Mesenchymal stem cell (in vitro differentiated cells and primary cell): ENCODE data around the gene CIRBP.
"Not testable (repeated sequence)": the region's sequence is repeated elsewhere in the genome, so short reads cannot be mapped to it uniquely, and the experiment has no call there.

ENCODE experiments used
- DNase-seq: peaks from one replicate; pipeline ENCODE4 v3.0.0-alpha.2; 2013
- H2AFZ ChIP-seq: one replicate; pipeline ENCODE4 v1.6.1; 2013; ENCODE audit warnings: low read depth, mild to moderate bottlenecking, control low read depth, inconsistent platforms, low read length, moderate library complexity
- H2AK5ac ChIP-seq: 2 replicates; pipeline ENCODE4 v1.6.1; 2013; ENCODE audit warnings: low read length, moderate library complexity, mild to moderate bottlenecking, inconsistent platforms; ENCODE audit not compliant: severe bottlenecking
- H2BK120ac ChIP-seq: one replicate; pipeline ENCODE4 v1.6.1; 2013; ENCODE audit warnings: low read depth, mild to moderate bottlenecking, inconsistent platforms, low read length, moderate library complexity
- H2BK12ac ChIP-seq, 2 experiments: one replicate each; pipeline ENCODE4 v1.6.1; 2013; ENCODE audit warnings: inconsistent platforms in 2 of 2, low read length in 2 of 2, mild to moderate bottlenecking in 2 of 2, moderate library complexity in 2 of 2, control low read depth in 1 of 2
- H2BK15ac ChIP-seq: one replicate; pipeline ENCODE4 v1.6.1; 2013; ENCODE audit warnings: mild to moderate bottlenecking, low read depth, inconsistent platforms; ENCODE audit not compliant: poor library complexity, severe bottlenecking
- H2BK5ac ChIP-seq: 2 replicates; pipeline ENCODE4 v1.6.1; 2013; ENCODE audit warnings: low read depth, mild to moderate bottlenecking, low read length, control low read depth, inconsistent platforms; ENCODE audit not compliant: poor library complexity, severe bottlenecking
- H3K14ac ChIP-seq, 2 experiments: one replicate each; pipeline ENCODE4 v1.6.1; 2013; ENCODE audit warnings: inconsistent platforms in 2 of 2, low read length in 2 of 2, control low read depth in 1 of 2, mild to moderate bottlenecking in 1 of 2, moderate library complexity in 1 of 2
- H3K18ac ChIP-seq, 2 experiments: one replicate each; pipeline ENCODE4 v1.6.1; 2013; ENCODE audit warnings: inconsistent platforms in 2 of 2, low read length in 2 of 2, control low read depth in 1 of 2, low read depth in 1 of 2, mild to moderate bottlenecking in 1 of 2
- H3K23ac ChIP-seq, 2 experiments: one replicate each; pipeline ENCODE4 v1.6.1; 2013; ENCODE audit warnings: inconsistent platforms in 2 of 2, low read length in 2 of 2, mild to moderate bottlenecking in 2 of 2, moderate library complexity in 2 of 2, control low read depth in 1 of 2
- H3K27ac ChIP-seq: 2 replicates; pipeline ENCODE4 v1.5.1; 2013; ENCODE audit warnings: mild to moderate bottlenecking, moderate library complexity, low read length, control low read depth, inconsistent platforms; ENCODE audit not compliant: poor library complexity, severe bottlenecking
- H3K27me3 ChIP-seq, 2 experiments: 2 replicates each; pipeline versions ENCODE4 v1.6.1 to v1.7.0; 2013; ENCODE audit warnings: low read length in 2 of 2, mild to moderate bottlenecking in 2 of 2, moderate library complexity in 2 of 2, control low read depth in 1 of 2, inconsistent platforms in 1 of 2; ENCODE audit not compliant: control insufficient read depth in 1 of 2, insufficient read depth in 1 of 2
- H3K36me3 ChIP-seq, 2 experiments: 2 replicates each; pipeline versions ENCODE4 v1.6.1 to v1.7.0; 2013; ENCODE audit warnings: low read length in 2 of 2, control low read depth in 1 of 2, inconsistent platforms in 1 of 2, low read depth in 1 of 2, mild to moderate bottlenecking in 1 of 2; ENCODE audit not compliant: insufficient read depth in 2 of 2, control insufficient read depth in 1 of 2
- H3K4ac ChIP-seq, 2 experiments: one replicate each; pipeline ENCODE4 v1.6.1; 2013; ENCODE audit warnings: inconsistent platforms in 2 of 2, low read length in 2 of 2, mild to moderate bottlenecking in 2 of 2, moderate library complexity in 2 of 2, control low read depth in 1 of 2, low read depth in 1 of 2
- H3K4me1 ChIP-seq: 2 replicates; pipeline ENCODE4 v1.6.1; 2013; ENCODE audit warnings: low read depth, low read length, control low read depth; ENCODE audit not compliant: control insufficient read depth, insufficient read depth
- H3K4me2 ChIP-seq: 2 replicates; pipeline ENCODE4 v1.6.1; 2013; ENCODE audit warnings: low read length, mild to moderate bottlenecking, inconsistent platforms; ENCODE audit not compliant: poor library complexity, severe bottlenecking
- H3K4me3 ChIP-seq, 2 experiments: 2 replicates each; pipeline versions ENCODE4 v1.5.1 to v1.7.0; 2013; ENCODE audit warnings: low read length in 2 of 2, mild to moderate bottlenecking in 2 of 2, control low read depth in 1 of 2, low read depth in 1 of 2; ENCODE audit not compliant: insufficient read depth in 1 of 2
- H3K79me1 ChIP-seq: replicated peaks from 2 replicates; pipeline ENCODE4 v1.6.1; 2013; ENCODE audit warnings: mild to moderate bottlenecking, control low read depth, low read length, inconsistent platforms; ENCODE audit not compliant: poor library complexity, severe bottlenecking
- H3K9ac ChIP-seq: 2 replicates; pipeline ENCODE4 v1.7.0; 2013; ENCODE audit warnings: mild to moderate bottlenecking, low read length, moderate library complexity
- H3K9me3 ChIP-seq: 2 replicates; pipeline ENCODE4 v1.7.0; 2013; ENCODE audit warnings: mild to moderate bottlenecking, low read length; ENCODE audit not compliant: control insufficient read depth
- H4K8ac ChIP-seq: one replicate; pipeline ENCODE4 v1.6.1; 2013; ENCODE audit warnings: inconsistent platforms, mild to moderate bottlenecking, low read length, moderate library complexity
- H4K91ac ChIP-seq: one replicate; pipeline ENCODE4 v1.6.1; 2013; ENCODE audit warnings: mild to moderate bottlenecking, low read length, inconsistent platforms
- WGBS: methylation state at CpG from one replicate; pipeline ENCODE4 v1.1.7; 2013; ENCODE audit warnings: mixed read lengths; 5-methylcytosine and 5-hydroxymethylcytosine counted together

CIRBP gene

GRCh38 chr19:1244693-1245451, 24.3 kb upstream of the CIRBP start:
- peaks cover 22% of the 10 kb centered on the region for H3K79me1 ChIP-seq
- peak overlapping the region; percentile 66 for H2BK120ac ChIP-seq
- H3K36me3 ChIP-seq: peaks cover 5 to 31% of the 10 kb centered on the region in 2 experiments
- H2BK12ac ChIP-seq: peak overlapping the region in 1 of 2 experiments; percentile 83
- H3K27ac ChIP-seq: peak overlapping the region; percentile 62
- peak overlapping the region; percentile 47 for H3K4me2 ChIP-seq
- peak overlapping the region; percentile 77 for H4K91ac ChIP-seq
- no peaks in the 10 kb centered on the region for H3K27me3 ChIP-seq
- H2AK5ac ChIP-seq: peak overlapping the region; percentile 84
- peak overlapping the region in 1 of 2 experiments; percentile 31 for H3K23ac ChIP-seq
- H2AFZ ChIP-seq: no peak overlapping the region
- peak overlapping the region; percentile 59 for H2BK5ac ChIP-seq
- no peaks in the 10 kb centered on the region for H3K9me3 ChIP-seq
- peak overlapping the region; percentile 63 for H4K8ac ChIP-seq
- peak overlapping the region; percentile 14 to 68 for H3K4me3 ChIP-seq
- no peak for DNase-seq
- peak overlapping the region; percentile 77 for H2BK15ac ChIP-seq
- WGBS: 67% methylated on average over 31 of the region's 31 CpGs
- H3K9ac ChIP-seq: peak overlapping the region; percentile 68
- H3K4ac ChIP-seq: peak overlapping the region; percentile 15 to 85
- H3K4me1 ChIP-seq: peaks cover 57% of the 10 kb centered on the region
- H3K14ac ChIP-seq: peak overlapping the region in 1 of 2 experiments; percentile 88
- H3K18ac ChIP-seq: peak overlapping the region; percentile 52 to 77

- Histone ChIP-seq H3K4me1 (peaks cover 55% of the 10 kb centered on the region), H3K18ac (peak overlapping the region in 1 of 2 experiments; percentile 77), H3K4ac (peak overlapping the region; percentile 29 to 85), H2BK5ac (no peak overlapping the region), H2BK12ac (peak overlapping the region; percentile 0 to 84), H3K27me3 (no peaks in the 10 kb centered on the region), H4K8ac (peak overlapping the region; percentile 27), H3K9me3 (no peaks in the 10 kb centered on the region), H3K9ac (peak overlapping the region; percentile 68), H3K4me2 (no peak overlapping the region), H4K91ac (peak overlapping the region; percentile 77), H3K36me3 (peaks cover 5 to 39% of the 10 kb centered on the region in 2 experiments), H2BK120ac (no peak overlapping the region), H3K4me3 (no peak overlapping the region), H2AK5ac (peak overlapping the region; percentile 64), H3K27ac (no peak overlapping the region), H2AFZ (no peak overlapping the region), H3K23ac (peak overlapping the region in 1 of 2 experiments; percentile 31), H3K79me1 (peaks cover 22% of the 10 kb centered on the region), H2BK15ac (peak overlapping the region; percentile 77), H3K14ac (peak overlapping the region in 1 of 2 experiments; percentile 28)
- 76% methylated on average over 25 of the region's 26 CpGs for WGBS
- DNase-seq: no peak
Observed at GRCh38 chr19:1245494-1246264, 23.5 kb upstream of the CIRBP start.

DNA sequence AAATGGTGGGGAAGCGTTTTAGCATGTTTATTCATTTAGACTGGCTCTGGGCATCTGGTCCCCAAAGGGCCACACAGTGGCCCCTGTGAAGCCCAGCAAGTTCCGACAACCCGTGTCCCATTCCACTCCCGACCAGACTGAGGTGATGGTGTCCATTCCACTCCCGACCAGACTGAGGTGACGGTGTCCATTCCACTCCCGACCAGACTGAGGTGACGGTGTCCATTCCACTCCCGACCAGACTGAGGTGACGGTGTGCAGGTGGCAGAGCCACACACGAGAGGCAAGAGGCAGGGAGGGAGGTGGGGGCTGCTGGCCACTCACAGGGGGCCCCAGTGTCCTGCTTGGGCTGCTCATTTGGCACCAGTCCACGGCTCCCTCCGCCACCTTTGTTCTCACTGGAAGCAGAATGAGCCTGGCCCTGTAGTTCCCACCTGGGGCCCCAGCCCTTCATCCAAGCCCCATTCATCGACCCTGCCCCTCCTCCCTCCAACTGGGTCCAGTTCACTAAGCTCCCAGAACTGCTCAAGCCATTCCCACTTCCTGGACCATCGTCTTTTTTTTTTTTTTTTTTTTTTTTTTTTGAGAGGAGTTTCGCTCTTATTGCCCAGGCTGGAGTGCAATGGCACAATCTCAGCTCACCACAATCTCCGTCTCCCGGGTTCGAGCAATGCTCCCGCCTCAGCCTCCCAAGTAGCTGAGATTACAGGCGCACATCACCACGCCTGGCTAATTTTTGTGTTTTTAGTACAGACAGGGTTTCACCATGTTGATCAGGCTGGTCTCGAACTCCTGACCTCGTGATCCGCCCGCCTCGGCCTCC, 22.7 kb upstream of the CIRBP start:
- not testable (repeated sequence) for H2AFZ ChIP-seq, H2BK120ac ChIP-seq, H4K8ac ChIP-seq, DNase-seq, H3K4me2 ChIP-seq, H3K14ac ChIP-seq, H3K27me3 ChIP-seq, H3K4me3 ChIP-seq, H3K9me3 ChIP-seq, H4K91ac ChIP-seq, H3K27ac ChIP-seq, H2BK5ac ChIP-seq, H2BK15ac ChIP-seq, H3K23ac ChIP-seq, H3K9ac ChIP-seq
- Histone ChIP-seq H3K4ac (peak overlapping the region in 1 of 2 experiments; percentile 37), H3K18ac (peak overlapping the region in 1 of 2 experiments; percentile 55), H3K79me1 (peaks cover 22% of the 10 kb centered on the region), H3K36me3 (peaks cover 8 to 47% of the 10 kb centered on the region in 2 experiments), H2BK12ac (peak overlapping the region; percentile 0 to 84), H2AK5ac (peak overlapping the region; percentile 64), H3K4me1 (peaks cover 47% of the 10 kb centered on the region)
- 88% methylated on average over 23 of the region's 27 CpGs for WGBS
